ENCODE results near the gene TDRD3. TPM values are rescaled to one million over a fixed set of nuclear protein-coding genes. Genes with fewer than 3 reads are reported as not detected.

TDRD3 gene
- total and polyA plus RNA-seq, 2 donors from 2014 or later = 14.9 to 42.2 TPM

- Histone ChIP-seq H3K9ac (ENCODE audit: low read length in 3 of 3) (no peak overlapping the region), H3K27ac (ENCODE audit: low read depth in 2 of 2, low read length in 2 of 2) (no peak overlapping the region), H3K27me3 (ENCODE audit: control insufficient read depth, insufficient read depth, low read length) (no peaks in the 10 kb centered on the region), H3K4me1 (ENCODE audit: control insufficient read depth in 2 of 3, insufficient read depth in 2 of 3, low read depth in 1 of 3, low read length in 3 of 3) (no peaks in the 10 kb centered on the region), H3K9me3 (ENCODE audit: control insufficient read depth in 2 of 3, insufficient read depth in 1 of 3, low read length in 3 of 3) (no peaks in the 10 kb centered on the region), H3K36me3 (ENCODE audit: control insufficient read depth in 2 of 3, insufficient read depth in 3 of 3, low read length in 3 of 3) (no peaks in the 10 kb centered on the region), H3K4me3 (ENCODE audit: low read length in 3 of 3) (no peak overlapping the region)
- intact Hi-C loops (cut with DNase I) = no loop called here
- no peak for FAIRE-seq
- DNase-seq = no peak
- TF ChIP-seq CTCF (IDR thresholded peaks at IDR 0.05; ENCODE audit: borderline replicate concordance, extremely low read depth, insufficient read depth) = no peak
Measured at GRCh38 chr13:60392131-60392530, 4.9 kb upstream of the TDRD3 start.

GRCh38 chr13:60395971-60396782 lies 843 bp upstream of the TDRD3 start:
- intact Hi-C loops (cut with DNase I) = no loop called here
- Histone ChIP-seq H3K9me3 (ENCODE audit: control insufficient read depth in 2 of 3, insufficient read depth in 1 of 3, low read length in 3 of 3) (no peaks in the 10 kb centered on the region), H3K4me3 (ENCODE audit: low read length in 3 of 3) (peak overlapping the region; percentile 80 to 95 (median 92)), H3K27me3 (ENCODE audit: control insufficient read depth, insufficient read depth, low read length) (no peaks in the 10 kb centered on the region), H3K9ac (ENCODE audit: low read length in 3 of 3) (peak overlapping the region; percentile 84 to 99 (median 96)), H3K36me3 (ENCODE audit: control insufficient read depth in 2 of 3, insufficient read depth in 3 of 3, low read length in 3 of 3) (no peaks in the 10 kb centered on the region), H3K4me1 (ENCODE audit: control insufficient read depth in 2 of 3, insufficient read depth in 2 of 3, low read depth in 1 of 3, low read length in 3 of 3) (peaks cover 0 to 10% (median 7%) of the 10 kb centered on the region in 3 donors), H3K27ac (ENCODE audit: low read depth in 2 of 2, low read length in 2 of 2) (peak overlapping the region; percentile 97 to 98)
- DNase-seq = peak; percentile 92 to 97 (median 97)
- no peak for TF ChIP-seq CTCF (IDR thresholded peaks at IDR 0.05; ENCODE audit: borderline replicate concordance, extremely low read depth, insufficient read depth)
- no peak for FAIRE-seq

- no peak for FAIRE-seq
- Histone ChIP-seq H3K9ac (ENCODE audit: low read length in 3 of 3) (peak overlapping the region; percentile 67 to 97 (median 93)), H3K36me3 (ENCODE audit: control insufficient read depth in 2 of 3, insufficient read depth in 3 of 3, low read length in 3 of 3) (no peaks in the 10 kb centered on the region), H3K9me3 (ENCODE audit: control insufficient read depth in 2 of 3, insufficient read depth in 1 of 3, low read length in 3 of 3) (no peaks in the 10 kb centered on the region), H3K4me1 (ENCODE audit: control insufficient read depth in 2 of 3, insufficient read depth in 2 of 3, low read depth in 1 of 3, low read length in 3 of 3) (peaks cover 0 to 10% (median 7%) of the 10 kb centered on the region in 3 donors), H3K27ac (ENCODE audit: low read depth in 2 of 2, low read length in 2 of 2) (peak overlapping the region; percentile 90 to 91), H3K4me3 (ENCODE audit: low read length in 3 of 3) (peak overlapping the region; percentile 81 to 97 (median 85)), H3K27me3 (ENCODE audit: control insufficient read depth, insufficient read depth, low read length) (no peaks in the 10 kb centered on the region)
- no peak for TF ChIP-seq CTCF (IDR thresholded peaks at IDR 0.05; ENCODE audit: borderline replicate concordance, extremely low read depth, insufficient read depth)
- intact Hi-C loops (cut with DNase I) = no loop called here
- DNase-seq = peak; percentile 79 to 92 (median 83)
Measured at GRCh38 chr13:60397704-60398378, 821 bp downstream of the TDRD3 start.

Measured in kidney (tissue), 14 donors.